Thoracic aorta (tissue), 2 donors: ENCODE measurements around the gene GPRASP3. TPM values are rescaled to one million over a fixed set of nuclear protein-coding genes. Genes with fewer than 3 reads are reported as not detected.
"Not testable (repeated sequence)": the region's sequence is repeated elsewhere in the genome, so short reads cannot be mapped to it uniquely, and the experiment has no call there.

Experiments
- ATAC-seq: fragments of 150-250 bp; one replicate; pipeline ENCODE4 v1.8.0; 2017; ENCODE audit warnings: low read depth; ENCODE audit not compliant: insufficient number of reproducible peaks, low FRiP score
- DNase-seq: peaks from one replicate; pipeline ENCODE4 v3.0.0-alpha.2; 2020; ENCODE audit warnings: low spot score
- H3K27ac ChIP-seq, 2 donors: fragments of 200-600 bp; sonication (generic); 1 replicate in 1 of 2; 2 replicates in 1 of 2; pipeline ENCODE4 v1.5.1; 2016; ENCODE audit warnings: mild to moderate bottlenecking in 2 of 2, moderate library complexity in 2 of 2
- H3K27me3 ChIP-seq: fragments of 200-600 bp; sonication (generic); replicated peaks from 2 replicates; pipeline ENCODE4 v1.6.0; 2016; ENCODE audit warnings: mild to moderate bottlenecking; ENCODE audit not compliant: insufficient read depth
- H3K36me3 ChIP-seq: fragments of 200-600 bp; sonication (generic); one replicate; pipeline ENCODE4 v1.5.1; 2016
- H3K4me1 ChIP-seq, 2 donors: fragments of 200-600 bp; sonication (generic); 1 replicate in 1 of 2; 2 replicates in 1 of 2; pipeline versions ENCODE4 v1.5.1 to v1.6.0; 2016; ENCODE audit warnings: low read depth in 2 of 2, mild to moderate bottlenecking in 1 of 2; ENCODE audit not compliant: control insufficient read depth in 1 of 2
- H3K4me3 ChIP-seq: fragments of 200-600 bp; sonication (generic); 2 replicates; pipeline ENCODE4 v1.5.1; 2016; ENCODE audit warnings: mild to moderate bottlenecking
- H3K9me3 ChIP-seq: fragments of 200-600 bp; sonication (generic); 2 replicates; pipeline ENCODE4 v1.5.1; 2016
- total RNA-seq, 2 donors: library from RNA; depleted of rRNA; stranded (reverse); fragments of >200 nt; gene quantifications; one replicate each; pipeline versions ENCODE4 v1.1.0 to v1.2.3, GENCODE V29; 2016
- TF ChIP-seq, protein P1 (sequence below): fragments of 200-600 bp; sonication (generic); IDR thresholded peaks from one replicate; pipeline ENCODE4 v1.5.1; 2019; ENCODE audit warnings: antibody characterized with exemption

GPRASP3 gene, protein sequence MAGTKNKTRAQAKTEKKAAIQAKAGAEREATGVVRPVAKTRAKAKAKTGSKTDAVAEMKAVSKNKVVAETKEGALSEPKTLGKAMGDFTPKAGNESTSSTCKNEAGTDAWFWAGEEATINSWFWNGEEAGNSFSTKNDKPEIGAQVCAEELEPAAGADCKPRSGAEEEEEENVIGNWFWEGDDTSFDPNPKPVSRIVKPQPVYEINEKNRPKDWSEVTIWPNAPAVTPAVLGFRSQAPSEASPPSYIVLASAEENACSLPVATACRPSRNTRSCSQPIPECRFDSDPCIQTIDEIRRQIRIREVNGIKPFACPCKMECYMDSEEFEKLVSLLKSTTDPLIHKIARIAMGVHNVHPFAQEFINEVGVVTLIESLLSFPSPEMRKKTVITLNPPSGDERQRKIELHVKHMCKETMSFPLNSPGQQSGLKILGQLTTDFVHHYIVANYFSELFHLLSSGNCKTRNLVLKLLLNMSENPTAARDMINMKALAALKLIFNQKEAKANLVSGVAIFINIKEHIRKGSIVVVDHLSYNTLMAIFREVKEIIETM
- 1 to 10 TPM; 4.2 to 7.0 TPM for total RNA-seq

DNA sequence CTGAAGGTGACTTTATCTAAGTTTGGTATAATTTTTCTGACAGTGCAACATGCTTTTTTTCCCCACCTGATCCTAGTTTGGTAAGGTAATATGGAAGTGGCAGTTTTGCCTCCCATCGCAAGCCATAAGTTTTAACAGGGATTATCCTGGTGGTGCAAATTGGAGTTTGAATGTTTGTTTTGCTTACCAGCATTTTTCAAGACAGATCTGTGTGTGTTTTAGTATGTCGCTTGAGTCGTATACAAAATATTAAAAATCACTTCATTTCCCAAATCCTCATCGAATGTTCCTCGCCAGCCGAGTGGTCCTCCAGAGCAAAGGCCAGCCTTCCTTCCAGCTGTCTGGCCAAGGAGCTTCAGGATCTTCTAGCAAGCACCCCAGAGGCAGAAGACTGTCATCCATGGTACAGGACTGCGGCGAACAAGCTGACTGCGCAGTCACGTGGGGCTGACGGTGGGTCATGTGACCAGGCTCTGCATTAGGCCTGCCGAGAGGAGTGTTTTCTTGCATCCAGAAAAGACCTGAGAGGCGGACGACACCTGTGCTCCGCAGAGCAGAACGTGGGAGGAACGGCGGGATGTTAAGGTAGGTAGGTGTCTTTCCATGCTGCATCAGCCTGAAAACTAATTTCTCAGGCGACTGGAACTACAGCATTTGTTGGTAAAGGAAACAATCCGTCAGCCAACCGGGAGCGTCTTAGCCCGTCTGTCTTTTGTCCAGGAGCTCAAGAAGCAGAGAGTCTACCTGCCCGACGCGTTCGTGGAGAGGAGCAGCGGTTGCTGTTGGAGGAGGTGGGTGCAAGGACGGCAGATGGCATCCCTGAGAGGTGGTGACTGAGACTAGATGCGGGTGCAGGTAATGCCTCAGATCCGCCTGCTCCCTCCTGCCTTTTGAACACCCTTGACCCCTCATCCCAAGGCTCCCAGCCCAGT lies at the start of gene GPRASP3:
TSS of gene GPRASP3 (plus strand) at position 507 of the 932 bp plus-strand sequence. CDS start 28,253 bp downstream, outside the sequence.
- Histone ChIP-seq H3K27me3 (no peaks in the 10 kb centered on the region), H3K9me3 (no peaks in the 10 kb centered on the region), H3K36me3 (no peaks in the 10 kb centered on the region), H3K4me1 (no peaks in the 10 kb centered on the region), H3K4me3 (peak within 1 kb of the TSS; percentile 72), H3K27ac (no peak within 1 kb of the TSS)
- ATAC-seq (no peak), DNase-seq (no peak)
- TF ChIP-seq, protein P1, sequence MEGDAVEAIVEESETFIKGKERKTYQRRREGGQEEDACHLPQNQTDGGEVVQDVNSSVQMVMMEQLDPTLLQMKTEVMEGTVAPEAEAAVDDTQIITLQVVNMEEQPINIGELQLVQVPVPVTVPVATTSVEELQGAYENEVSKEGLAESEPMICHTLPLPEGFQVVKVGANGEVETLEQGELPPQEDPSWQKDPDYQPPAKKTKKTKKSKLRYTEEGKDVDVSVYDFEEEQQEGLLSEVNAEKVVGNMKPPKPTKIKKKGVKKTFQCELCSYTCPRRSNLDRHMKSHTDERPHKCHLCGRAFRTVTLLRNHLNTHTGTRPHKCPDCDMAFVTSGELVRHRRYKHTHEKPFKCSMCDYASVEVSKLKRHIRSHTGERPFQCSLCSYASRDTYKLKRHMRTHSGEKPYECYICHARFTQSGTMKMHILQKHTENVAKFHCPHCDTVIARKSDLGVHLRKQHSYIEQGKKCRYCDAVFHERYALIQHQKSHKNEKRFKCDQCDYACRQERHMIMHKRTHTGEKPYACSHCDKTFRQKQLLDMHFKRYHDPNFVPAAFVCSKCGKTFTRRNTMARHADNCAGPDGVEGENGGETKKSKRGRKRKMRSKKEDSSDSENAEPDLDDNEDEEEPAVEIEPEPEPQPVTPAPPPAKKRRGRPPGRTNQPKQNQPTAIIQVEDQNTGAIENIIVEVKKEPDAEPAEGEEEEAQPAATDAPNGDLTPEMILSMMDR: no peak

DNA sequence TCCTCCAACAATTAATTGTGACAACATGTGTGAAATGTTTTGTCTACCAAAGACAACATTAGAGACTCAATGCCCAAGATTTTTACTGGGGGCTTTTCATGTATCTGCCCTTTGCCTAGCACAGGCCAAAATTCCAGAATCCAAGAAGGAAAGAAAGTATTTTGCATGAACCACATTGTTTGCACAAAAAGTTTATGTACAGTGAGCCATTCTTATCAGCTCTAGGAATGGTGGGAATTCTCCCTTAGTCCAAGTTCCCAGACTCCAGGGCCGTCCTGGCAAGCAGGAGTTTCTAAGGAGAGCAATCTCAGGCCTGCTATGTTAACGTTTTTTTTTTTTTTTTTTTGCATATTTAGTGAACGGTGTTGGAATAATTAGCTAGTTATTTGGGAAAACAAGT lies 47.7 kb upstream of the GPRASP3 start:
- H3K4me1 ChIP-seq: peaks cover 0 to 13% of the 10 kb centered on the region in 2 donors
- H3K4me3 ChIP-seq: no peak overlapping the region
- TF ChIP-seq, protein P1: no peak
- H3K36me3 ChIP-seq: no peaks in the 10 kb centered on the region
- H3K9me3 ChIP-seq: no peaks in the 10 kb centered on the region
- no peaks in the 10 kb centered on the region for H3K27me3 ChIP-seq
- DNase-seq (no peak), ATAC-seq (no peak)
- no peak overlapping the region for H3K27ac ChIP-seq

DNA sequence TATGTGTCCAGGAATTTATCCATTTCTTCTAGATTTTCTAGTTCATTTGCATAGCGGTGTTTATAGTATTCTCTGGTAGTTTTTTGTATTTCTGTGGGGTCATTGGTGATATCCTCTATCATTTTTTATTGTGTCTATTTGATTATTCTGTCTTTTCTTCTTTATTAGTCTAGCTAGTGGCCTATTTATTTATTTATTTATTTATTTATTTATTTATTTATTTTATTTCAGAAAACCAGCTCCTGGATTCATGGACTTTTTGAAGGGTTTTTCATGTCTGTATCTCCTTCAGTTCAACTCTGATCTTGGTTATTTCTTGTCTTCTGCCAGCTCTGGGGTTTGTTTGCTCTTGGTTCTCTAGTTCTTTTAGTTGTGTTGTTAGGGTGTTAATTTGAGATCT lies 43.1 kb upstream of the GPRASP3 start:
- H3K4me1 ChIP-seq, H3K27me3 ChIP-seq, H3K36me3 ChIP-seq, ATAC-seq, H3K9me3 ChIP-seq, H3K4me3 ChIP-seq, DNase-seq, H3K27ac ChIP-seq: not testable (repeated sequence)

DNA sequence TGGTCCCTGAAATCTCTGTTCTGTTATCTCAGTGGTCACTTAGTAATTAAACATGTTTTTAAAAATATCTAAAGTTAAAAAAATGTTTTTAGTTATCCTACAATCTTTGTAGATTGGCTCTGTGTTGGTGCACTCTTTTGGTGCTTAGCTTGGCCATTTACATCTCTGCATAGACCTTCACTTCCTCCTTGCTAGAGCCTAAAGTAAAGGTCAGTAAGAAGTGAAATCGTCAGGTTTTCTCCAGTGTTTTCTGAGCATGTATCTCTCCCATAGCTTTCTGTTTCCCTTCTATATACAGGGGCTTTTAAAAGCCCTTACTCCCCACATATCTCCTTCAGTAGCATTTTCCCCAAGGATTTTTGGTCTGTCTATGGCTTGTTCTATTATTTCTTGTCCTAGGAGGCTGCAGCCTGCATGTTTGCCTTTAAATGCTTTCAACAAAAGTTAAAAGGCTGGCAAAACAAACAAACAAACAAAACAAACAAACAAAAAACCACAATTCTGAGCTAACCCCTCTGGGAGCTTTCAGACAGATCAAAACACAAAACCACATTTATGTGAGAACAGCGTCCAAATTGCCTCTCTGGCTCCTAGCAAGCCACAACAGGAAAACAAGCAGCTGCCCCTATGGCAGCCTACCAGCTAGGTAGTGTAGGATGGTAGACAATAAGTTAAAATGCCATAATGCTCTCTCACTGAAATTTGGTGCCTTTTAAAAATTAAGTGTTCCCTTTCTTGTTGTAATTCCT lies 35.6 kb upstream of the GPRASP3 start:
- TF ChIP-seq, protein P1: no peak
- Histone ChIP-seq H3K9me3 (peaks cover 3% of the 10 kb centered on the region), H3K4me3 (no peak overlapping the region), H3K27me3 (no peaks in the 10 kb centered on the region), H3K36me3 (no peaks in the 10 kb centered on the region), H3K4me1 (no peaks in the 10 kb centered on the region), H3K27ac (no peak overlapping the region)
- ATAC-seq: no peak
- DNase-seq: no peak

DNA sequence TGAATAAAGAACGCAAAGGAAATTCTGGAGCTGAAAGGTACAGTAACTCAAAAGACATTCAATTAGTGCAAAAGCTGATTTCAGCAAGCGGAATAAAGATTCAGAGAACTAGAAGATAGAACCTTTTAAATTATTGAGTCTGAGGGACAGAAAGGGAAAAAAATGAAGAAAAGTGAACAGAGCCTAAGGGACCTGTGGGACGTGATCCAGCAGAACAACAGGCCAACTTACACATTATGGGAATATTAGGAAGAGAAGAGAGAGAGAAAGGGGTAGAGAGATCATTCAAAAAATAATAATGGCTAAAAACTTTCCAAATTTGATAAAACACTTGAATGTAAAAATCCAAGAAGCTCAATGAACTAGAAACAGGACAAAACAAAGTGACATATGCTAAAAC lies 25.8 kb upstream of the GPRASP3 start:
- DNase-seq (no peak), ATAC-seq (no peak)
- Histone ChIP-seq H3K4me1 (no peaks in the 10 kb centered on the region), H3K9me3 (no peaks in the 10 kb centered on the region), H3K27ac (no peak overlapping the region), H3K36me3 (no peaks in the 10 kb centered on the region), H3K27me3 (no peaks in the 10 kb centered on the region), H3K4me3 (no peak overlapping the region)
- TF ChIP-seq, protein P1: no peak
